ENCODE measurements around the gene TFIP11. TPM values are rescaled to one million over a fixed set of nuclear protein-coding genes. Genes with fewer than 3 reads are reported as not detected.

The TFIP11 gene
- total RNA-seq, 8 experiments from 2014 or later = 23.4 to 36.6 (median 31.6) TPM

- Histone ChIP-seq H3K27ac (peak overlapping the region in 1 of 2 donors; percentile 61), H3K4me1 (replicated peaks in 1 of 2) (peaks cover 39 to 51% of the 10 kb centered on the region in 2 donors), H3K4me3 (peak overlapping the region; percentile 16 to 28 (median 21))
- in situ Hi-C loops (cut with MboI; ENCODE audit: low pct_unique_long_range_greater_than_20kb in 2 of 9, low sequenced_read_pairs in 9 of 9, unreplicated experiment in 9 of 9) = no loop called here
- no peak for ATAC-seq (replicated peaks in 6 of 8)
- WGBS, 10 experiments = 46 to 90% (median 63%) methylated on average over 1 to 11 of the region's 12 CpGs
Measured at GRCh38 chr22:26479792-26480610, 32.3 kb downstream of the TFIP11 start.

- Histone ChIP-seq H3K4me3 (peak overlapping the region; percentile 16 to 28 (median 21)), H3K27ac (peak overlapping the region in 1 of 2 donors; percentile 61), H3K4me1 (replicated peaks in 1 of 2) (peaks cover 35 to 44% of the 10 kb centered on the region in 2 donors)
- in situ Hi-C loops (cut with MboI; ENCODE audit: low pct_unique_long_range_greater_than_20kb in 2 of 9, low sequenced_read_pairs in 9 of 9, unreplicated experiment in 9 of 9) = no loop called here
- WGBS, 10 experiments = 47 to 86% (median 69%) methylated on average over 1 to 12 of the region's 12 CpGs
- no peak for ATAC-seq (replicated peaks in 6 of 8)
Measured at GRCh38 chr22:26479043-26479791, 33.1 kb downstream of the TFIP11 start.

DNA sequence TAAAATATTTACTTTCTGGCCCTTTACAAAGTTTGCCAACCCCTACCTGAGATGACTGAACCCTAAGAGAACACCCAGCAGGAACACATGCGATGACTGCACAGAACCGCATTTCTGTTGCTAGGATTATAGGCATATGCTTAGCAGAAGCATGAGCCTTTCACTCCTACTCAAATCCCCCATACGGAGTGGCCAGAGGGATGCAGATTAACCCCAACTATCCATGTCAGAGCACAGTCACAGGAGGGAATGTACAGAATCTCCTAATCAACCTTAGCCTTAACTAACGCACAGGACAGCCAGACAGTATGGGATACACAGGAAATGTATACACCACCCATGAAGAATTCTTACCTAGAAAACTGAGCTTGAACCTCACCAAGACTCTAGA, 34.9 kb downstream of the TFIP11 start:
- H3K4me3 ChIP-seq = no peak overlapping the region
- no peak for ATAC-seq (replicated peaks in 6 of 8)
- no peak overlapping the region for H3K27ac ChIP-seq
- in situ Hi-C loops (cut with MboI; ENCODE audit: low pct_unique_long_range_greater_than_20kb in 2 of 9, low sequenced_read_pairs in 9 of 9, unreplicated experiment in 9 of 9) = no loop called here
- WGBS, 10 experiments = 0 to 100% (median 45%) methylated on average over 1 to 3 of the region's 4 CpGs; no CpG with 5 or more reads in 3 of the 10 experiments
- H3K4me1 ChIP-seq (replicated peaks in 1 of 2) = peaks cover 30 to 37% of the 10 kb centered on the region in 2 donors

GRCh38 chr22:26476705-26477340, 35.5 kb downstream of the TFIP11 start:
- peaks cover 27 to 32% of the 10 kb centered on the region in 2 donors for H3K4me1 ChIP-seq (replicated peaks in 1 of 2)
- H3K27ac ChIP-seq = no peak overlapping the region
- in situ Hi-C loops (cut with MboI; ENCODE audit: low pct_unique_long_range_greater_than_20kb in 2 of 9, low sequenced_read_pairs in 9 of 9, unreplicated experiment in 9 of 9) = no loop called here
- 64 to 100% (median 91%) methylated on average over 1 to 4 of the region's 4 CpGs for WGBS, 10 experiments
- no peak overlapping the region for H3K4me3 ChIP-seq
- ATAC-seq (replicated peaks in 6 of 8) = no peak

- in situ Hi-C loops (cut with MboI; ENCODE audit: low pct_unique_long_range_greater_than_20kb in 2 of 9, low sequenced_read_pairs in 9 of 9, unreplicated experiment in 9 of 9) = loop anchor here in 3 of 9 experiments (25.0 kb wide), 1 partner anchor 112 kb away; no protein-coding TSS in a partner anchor
- H3K4me3 ChIP-seq = no peak overlapping the region
- peak in 2 of 8 experiments; percentile 54 to 55 for ATAC-seq (replicated peaks in 6 of 8)
- H3K27ac ChIP-seq = no peak overlapping the region
- H3K4me1 ChIP-seq (replicated peaks in 1 of 2) = peaks cover 7 to 13% of the 10 kb centered on the region in 2 donors
Measured at GRCh38 chr22:26474682-26475081, 37.6 kb downstream of the TFIP11 start.

- Histone ChIP-seq H3K4me3 (no peak overlapping the region), H3K27ac (no peak overlapping the region)
Measured at GRCh38 chr22:26471522-26471921, 40.8 kb downstream of the TFIP11 start.

DNA sequence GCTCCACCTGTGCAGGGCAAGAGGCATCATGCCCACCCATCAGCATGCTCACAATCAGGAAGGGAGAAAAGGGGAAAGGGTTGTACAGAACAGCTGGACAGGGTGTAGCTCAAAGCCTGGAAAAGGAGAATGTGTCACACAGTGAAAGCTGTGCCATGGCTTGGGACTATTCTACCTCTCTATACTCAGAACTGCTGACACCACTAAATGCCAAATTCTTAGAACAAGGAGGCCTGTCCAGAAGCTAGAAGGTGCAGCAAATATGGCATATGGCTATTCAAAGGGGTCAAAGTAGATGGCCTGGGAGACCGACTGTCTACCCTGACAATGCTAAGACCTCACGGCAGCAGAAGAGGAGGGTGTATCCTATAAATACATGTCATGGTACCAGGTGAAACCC, 41.5 kb downstream of the TFIP11 start:
- H3K27ac ChIP-seq = no peak overlapping the region
- 94 to 100% methylated on average over 1 to 2 of the region's 2 CpGs; no CpG with 5 or more reads in 8 of the 10 experiments for WGBS, 10 experiments
- in situ Hi-C loops (cut with MboI; ENCODE audit: low pct_unique_long_range_greater_than_20kb in 2 of 9, low sequenced_read_pairs in 9 of 9, unreplicated experiment in 9 of 9) = loop anchor here in 3 of 9 experiments (25.0 kb wide), 1 partner anchor 109 kb away; no protein-coding TSS in a partner anchor
- no peak overlapping the region for H3K4me3 ChIP-seq
- no peak for ATAC-seq (replicated peaks in 6 of 8)
- no peaks in the 10 kb centered on the region for H3K4me1 ChIP-seq (replicated peaks in 1 of 2)

More at GRCh38 chr22:26471522-26471921, 40.8 kb downstream of the TFIP11 start:
- peak in 3 of 8 experiments; percentile 19 to 92 (median 89) for ATAC-seq (replicated peaks in 6 of 8)
- 0 to 93% (median 70%) methylated on average over 1 to 4 of the region's 5 CpGs; no CpG with 5 or more reads in 4 of the 10 experiments for WGBS, 10 experiments
- in situ Hi-C loops (cut with MboI; ENCODE audit: low pct_unique_long_range_greater_than_20kb in 2 of 9, low sequenced_read_pairs in 9 of 9, unreplicated experiment in 9 of 9) = loop anchor here in 3 of 9 experiments (25.0 kb wide), 1 partner anchor 109 kb away; no protein-coding TSS in a partner anchor
- H3K4me1 ChIP-seq (replicated peaks in 1 of 2) = no peaks in the 10 kb centered on the region

DNA sequence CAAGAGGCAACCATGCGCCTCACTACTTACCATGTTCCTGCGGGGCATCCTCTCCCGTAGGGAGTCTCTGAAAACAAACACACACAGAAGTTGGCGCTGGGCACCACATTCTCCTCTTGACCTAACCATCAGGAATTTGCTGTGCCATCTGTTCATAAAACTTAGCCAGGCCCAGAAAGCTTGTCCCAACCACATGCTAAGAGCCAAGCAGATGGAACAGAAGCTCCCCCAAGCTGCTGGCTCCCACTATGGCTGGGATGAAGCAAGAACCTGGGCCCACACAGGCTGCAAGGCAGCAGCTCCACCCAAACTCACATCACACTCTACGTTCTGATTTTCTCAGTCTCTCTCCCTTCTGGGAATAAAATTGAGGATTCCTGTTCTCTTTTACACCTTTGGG, 46.1 kb downstream of the TFIP11 start:
- H3K4me1 ChIP-seq (replicated peaks in 1 of 2) = peaks cover 26 to 29% of the 10 kb centered on the region in 2 donors
- in situ Hi-C loops (cut with MboI; ENCODE audit: low pct_unique_long_range_greater_than_20kb in 2 of 9, low sequenced_read_pairs in 9 of 9, unreplicated experiment in 9 of 9) = loop anchor here in 3 of 9 experiments (25.0 kb wide), 1 partner anchor 104 kb away; no protein-coding TSS in a partner anchor
- no peak overlapping the region for H3K4me3 ChIP-seq
- whole genome bisulfite sequencing, 10 experiments = 17 to 100% (median 97%) methylated on average over 1 to 4 of the region's 5 CpGs; no CpG with 5 or more reads in 3 of the 10 experiments
- no peak overlapping the region for H3K27ac ChIP-seq
- no peak for ATAC-seq (replicated peaks in 6 of 8)

DNA sequence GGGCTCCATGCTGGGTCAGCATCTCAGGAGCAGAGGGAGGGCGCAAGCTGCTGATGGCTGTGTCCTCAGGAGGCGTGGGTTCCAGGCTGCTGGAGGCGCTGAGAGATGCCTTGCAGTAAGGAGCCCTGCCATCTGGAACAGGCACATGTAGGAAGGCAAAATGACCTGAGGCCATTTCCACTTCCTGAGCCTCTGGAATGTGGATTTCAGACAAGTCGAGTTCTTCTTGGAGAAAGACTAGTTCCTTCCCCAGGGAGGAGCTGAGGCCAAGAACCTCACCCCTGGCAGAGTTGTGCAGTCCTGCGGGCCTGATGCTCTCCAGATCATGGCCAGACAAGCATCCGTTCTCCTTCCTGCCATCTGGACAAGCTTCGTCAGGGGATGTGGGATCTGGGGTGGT, 48.0 kb downstream of the TFIP11 start:
- H3K27ac ChIP-seq = peak overlapping the region in 1 of 2 donors; percentile 73
- in situ Hi-C loops (cut with MboI; ENCODE audit: low pct_unique_long_range_greater_than_20kb in 2 of 9, low sequenced_read_pairs in 9 of 9, unreplicated experiment in 9 of 9) = loop anchor here in 3 of 9 experiments (25.0 kb wide), 1 partner anchor 102 kb away; no protein-coding TSS in a partner anchor
- H3K4me3 ChIP-seq = no peak overlapping the region
- ATAC-seq (replicated peaks in 6 of 8) = peak in 3 of 8 experiments; percentile 24 to 50 (median 41)
- peaks cover 30 to 34% of the 10 kb centered on the region in 2 donors for H3K4me1 ChIP-seq (replicated peaks in 1 of 2)
- WGBS, 10 experiments = 94 to 100% (median 100%) methylated on average over 1 to 3 of the region's 7 CpGs; no CpG with 5 or more reads in 7 of the 10 experiments

DNA sequence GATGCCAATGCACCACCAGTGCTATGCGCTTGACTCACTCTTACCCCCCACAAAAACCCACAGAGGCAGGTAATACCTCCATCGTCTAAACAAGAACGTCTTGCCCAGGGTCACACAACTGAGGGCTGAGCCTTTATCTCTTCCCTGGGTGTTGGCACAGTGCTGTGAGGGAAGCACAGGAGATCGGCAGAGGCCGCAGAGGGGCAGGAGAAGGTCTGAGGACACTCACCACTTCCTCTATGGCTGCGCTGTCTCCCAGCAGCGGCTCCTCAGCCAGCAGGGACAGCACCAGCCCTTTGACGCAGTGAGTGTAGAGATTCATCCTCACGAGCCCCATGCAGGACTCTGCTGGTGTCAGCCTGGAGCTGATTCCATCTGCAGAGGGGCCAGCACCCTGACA, 48.6 kb downstream of the TFIP11 start:
- Histone ChIP-seq H3K4me3 (no peak overlapping the region), H3K27ac (peak overlapping the region; percentile 64 to 73), H3K4me1 (replicated peaks in 1 of 2) (peaks cover 30 to 34% of the 10 kb centered on the region in 2 donors)
- no peak for ATAC-seq (replicated peaks in 6 of 8)
- in situ Hi-C loops (cut with MboI; ENCODE audit: low pct_unique_long_range_greater_than_20kb in 2 of 9, low sequenced_read_pairs in 9 of 9, unreplicated experiment in 9 of 9) = loop anchor here in 3 of 9 experiments (25.0 kb wide), 1 partner anchor 101 kb away; no protein-coding TSS in a partner anchor
- 71 to 86% (median 80%) methylated on average over 1 to 5 of the region's 9 CpGs; no CpG with 5 or more reads in 5 of the 10 experiments for WGBS, 10 experiments

DNA sequence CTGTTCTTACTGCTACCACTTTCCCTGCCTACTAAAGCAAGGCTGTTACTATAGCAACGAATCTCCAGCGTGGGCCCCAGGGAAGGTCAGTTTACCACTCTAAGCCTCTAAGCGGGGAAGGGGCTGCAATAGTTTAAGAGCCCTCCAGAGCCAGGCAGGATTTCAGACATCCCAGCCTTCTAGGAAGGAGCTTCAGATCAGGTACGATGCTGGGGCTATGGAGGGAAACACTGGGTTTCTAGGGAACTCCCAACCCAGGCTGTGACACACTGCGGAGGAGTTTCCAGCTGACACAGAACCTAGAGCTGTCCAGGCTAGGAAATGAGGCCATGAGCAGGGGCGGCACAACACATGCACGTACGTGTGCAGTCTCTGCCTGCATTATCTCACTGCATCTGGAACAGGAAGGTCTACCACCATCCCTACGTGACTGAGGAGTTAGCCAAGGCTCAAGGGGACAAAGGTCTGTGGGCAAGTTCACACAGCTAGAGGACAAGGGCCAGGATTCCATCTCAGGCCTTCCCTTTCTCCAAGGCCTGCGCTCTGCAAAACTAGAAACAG, 49.1 kb downstream of the TFIP11 start:
- peak overlapping the region; percentile 64 to 73 for H3K27ac ChIP-seq
- in situ Hi-C loops (cut with MboI; ENCODE audit: low pct_unique_long_range_greater_than_20kb in 2 of 9, low sequenced_read_pairs in 9 of 9, unreplicated experiment in 9 of 9) = loop anchor here in 3 of 9 experiments (25.0 kb wide), 1 partner anchor 101 kb away; no protein-coding TSS in a partner anchor
- peak in 6 of 8 experiments; percentile 10 to 81 (median 72) for ATAC-seq (replicated peaks in 6 of 8)

DNA sequence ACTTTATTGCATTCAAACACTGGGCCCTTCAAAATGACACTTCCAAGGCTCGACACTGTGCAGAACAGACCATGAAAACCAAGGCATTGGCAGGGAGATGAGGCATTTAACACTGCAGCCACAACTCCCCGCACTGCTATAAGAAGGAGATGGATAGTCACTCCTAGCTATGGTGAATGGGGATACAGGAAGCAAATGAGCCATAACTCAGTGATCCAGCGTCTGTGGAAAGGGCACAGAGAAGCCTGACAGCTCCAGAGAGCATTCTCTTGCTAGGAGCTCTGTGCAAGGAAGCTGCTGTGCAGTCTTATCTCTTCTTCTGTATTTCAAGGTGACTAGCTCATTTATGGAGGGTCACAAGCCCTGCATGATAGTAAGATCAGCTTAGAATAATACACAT, 49.6 kb downstream of the TFIP11 start:
- in situ Hi-C loops (cut with MboI; ENCODE audit: low pct_unique_long_range_greater_than_20kb in 2 of 9, low sequenced_read_pairs in 9 of 9, unreplicated experiment in 9 of 9) = loop anchor here in 3 of 9 experiments (25.0 kb wide), 1 partner anchor 100 kb away; no protein-coding TSS in a partner anchor
- Histone ChIP-seq H3K4me3 (no peak overlapping the region), H3K4me1 (replicated peaks in 1 of 2) (peaks cover 30 to 34% of the 10 kb centered on the region in 2 donors), H3K27ac (peak overlapping the region in 1 of 2 donors; percentile 73)
- peak in 5 of 8 experiments; percentile 58 to 85 (median 68) for ATAC-seq (replicated peaks in 6 of 8)
- WGBS, 10 experiments = 30 to 100% (median 47%) methylated on average over 1 to 3 of the region's 3 CpGs; no CpG with 5 or more reads in 3 of the 10 experiments

More for the DNA sequence above, 49.1 kb downstream of the TFIP11 start:
- Histone ChIP-seq H3K4me3 (no peak overlapping the region), H3K4me1 (replicated peaks in 1 of 2) (peaks cover 30 to 34% of the 10 kb centered on the region in 2 donors)
- WGBS, 10 experiments = 0 to 100% (median 57%) methylated on average over 1 to 8 of the region's 10 CpGs; no CpG with 5 or more reads in 1 of the 10 experiments
